ENCODE data around the gene CLN5. TPM values are rescaled to one million over a fixed set of nuclear protein-coding genes. Genes with fewer than 3 reads are reported as not detected.

Gene CLN5
- total RNA-seq, 3 donors from 2014 or later, result 27.4 to 40.5 (median 32.4) TPM

DNA sequence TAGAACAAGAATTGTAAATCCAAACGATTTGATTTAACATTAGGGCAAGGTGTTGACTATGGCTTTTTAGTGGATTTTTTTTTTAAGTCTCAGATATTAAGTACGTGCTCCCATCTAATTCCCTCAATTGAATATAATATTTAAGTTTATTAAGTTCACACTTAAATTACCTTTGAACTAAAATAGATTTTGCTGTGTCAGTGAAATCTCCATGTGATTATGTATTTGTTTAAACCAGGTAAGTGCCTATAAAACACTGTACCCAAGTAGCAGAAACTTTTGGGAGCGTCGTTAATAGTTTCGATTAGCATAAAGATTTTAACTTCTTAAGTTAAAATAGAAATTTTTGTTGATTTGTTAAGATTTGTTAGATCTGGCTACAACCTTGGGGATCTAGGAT lies 1.6 kb downstream of the CLN5 start:
- H3K4me3 ChIP-seq, result peak overlapping the region in 2 of 3 donors; percentile 82 to 91

DNA sequence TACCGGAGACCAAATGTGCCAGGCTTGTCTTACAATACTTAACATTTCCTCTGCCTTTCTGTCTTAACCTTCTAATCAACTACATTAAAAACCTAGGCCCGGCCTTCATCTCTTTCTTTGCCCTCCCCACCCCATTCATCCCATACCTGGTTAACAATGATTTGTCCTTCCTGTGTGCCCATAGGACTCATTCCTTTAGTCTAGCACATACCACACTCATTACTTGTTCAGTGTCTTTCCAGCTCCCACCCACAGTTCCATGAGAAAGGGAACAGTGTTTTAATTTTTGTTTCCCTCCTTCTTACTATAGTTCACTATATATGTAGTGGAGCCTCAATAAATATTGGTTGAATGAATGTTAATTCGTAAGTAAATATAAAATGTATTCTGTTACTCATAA lies 2.4 kb downstream of the CLN5 start:
- no peak for DNase-seq (ENCODE audit: low spot score in 2 of 2)
- intact Hi-C loops (cut with DNase I; ENCODE audit: low total_unique reads), result no loop called here
- no peaks in the 10 kb centered on the region for H3K36me3 ChIP-seq
- peaks cover 0 to 13% of the 10 kb centered on the region in 2 donors for H3K4me1 ChIP-seq
- no peak for TF ChIP-seq POLR2AphosphoS5 (IDR thresholded peaks at IDR 0.05)
- no peak for TF ChIP-seq CTCF (IDR thresholded peaks at IDR 0.05)
- TF ChIP-seq POLR2A (IDR thresholded peaks at IDR 0.05), result no peak
- no peak overlapping the region for H3K27ac ChIP-seq
- H3K27me3 ChIP-seq, result no peaks in the 10 kb centered on the region
- H3K4me3 ChIP-seq, result no peak overlapping the region
- H3K9me3 ChIP-seq, result no peaks in the 10 kb centered on the region

More for the DNA sequence above, 1.6 kb downstream of the CLN5 start:
- Histone ChIP-seq H3K27me3 (no peaks in the 10 kb centered on the region), H3K27ac (peak overlapping the region in 1 of 2 donors; percentile 98), H3K9me3 (no peaks in the 10 kb centered on the region), H3K36me3 (no peaks in the 10 kb centered on the region), H3K4me1 (peaks cover 0 to 13% of the 10 kb centered on the region in 2 donors)
- intact Hi-C loops (cut with DNase I; ENCODE audit: low total_unique reads), result no loop called here
- DNase-seq (ENCODE audit: low spot score in 2 of 2), result no peak
- TF ChIP-seq CTCF (IDR thresholded peaks at IDR 0.05), result no peak

- Histone ChIP-seq H3K4me1 (no peaks in the 10 kb centered on the region), H3K27me3 (no peaks in the 10 kb centered on the region), H3K27ac (no peak overlapping the region), H3K36me3 (no peaks in the 10 kb centered on the region), H3K4me3 (no peak overlapping the region), H3K9me3 (no peaks in the 10 kb centered on the region)
- TF ChIP-seq POLR2AphosphoS5 (IDR thresholded peaks at IDR 0.05) (no peak), CTCF (IDR thresholded peaks at IDR 0.05) (no peak), POLR2A (IDR thresholded peaks at IDR 0.05) (no peak)
- no peak for DNase-seq (ENCODE audit: low spot score in 2 of 2)
- intact Hi-C loops (cut with DNase I; ENCODE audit: low total_unique reads), result no loop called here
Measured at GRCh38 chr13:77000475-77000874, 8.6 kb downstream of the CLN5 start.

- intact Hi-C loops (cut with DNase I; ENCODE audit: low total_unique reads), result no loop called here
- TF ChIP-seq POLR2A (IDR thresholded peaks at IDR 0.05) (no peak), POLR2AphosphoS5 (IDR thresholded peaks at IDR 0.05) (no peak), CTCF (IDR thresholded peaks at IDR 0.05) (no peak)
- H3K4me3 ChIP-seq, result no peak overlapping the region
- no peaks in the 10 kb centered on the region for H3K36me3 ChIP-seq
- H3K27ac ChIP-seq, result peak overlapping the region; percentile 27 to 63
- H3K9me3 ChIP-seq, result no peaks in the 10 kb centered on the region
- H3K27me3 ChIP-seq, result no peaks in the 10 kb centered on the region
- H3K4me1 ChIP-seq, result no peaks in the 10 kb centered on the region
- no peak for DNase-seq (ENCODE audit: low spot score in 2 of 2)
Measured at GRCh38 chr13:77001540-77001939, 9.7 kb downstream of the CLN5 start.

- no peak for TF ChIP-seq POLR2AphosphoS5 (IDR thresholded peaks at IDR 0.05)
- no peak for TF ChIP-seq CTCF (IDR thresholded peaks at IDR 0.05)
- TF ChIP-seq POLR2A (IDR thresholded peaks at IDR 0.05), result no peak
- Histone ChIP-seq H3K4me3 (no peak overlapping the region), H3K36me3 (no peaks in the 10 kb centered on the region), H3K9me3 (no peaks in the 10 kb centered on the region), H3K4me1 (no peaks in the 10 kb centered on the region), H3K27ac (peak overlapping the region; percentile 27 to 63), H3K27me3 (no peaks in the 10 kb centered on the region)
- DNase-seq (ENCODE audit: low spot score in 2 of 2), result no peak
- intact Hi-C loops (cut with DNase I; ENCODE audit: low total_unique reads), result no loop called here
Measured at GRCh38 chr13:77001963-77002587, 10.2 kb downstream of the CLN5 start.
